NCI-H2029 (cell line): ENCODE measurements around the gene SH3TC1.
A peak's percentile ranks its signal among the peaks of the same experiment; 100 is the strongest.

ENCODE experiments used
- DNase-seq: peaks from one replicate; lab custom pipeline; 2025; lab: John Stamatoyannopoulos, UW

SH3TC1 gene

GRCh38 chr4:8198906-8199593 lies at the start of gene SH3TC1:
SH3TC1 (plus strand) TSS chr4:8199290; CDS start chr4:8205195, 5,905 bp downstream.
- peak; percentile 81 for DNase-seq

- no peak for DNase-seq
These were observed 49.4 kb upstream of the SH3TC1 start for GRCh38 chr4:8149664-8150063.

GRCh38 chr4:8150152-8151090 lies 48.7 kb upstream of the SH3TC1 start:
- DNase-seq: no peak

GRCh38 chr4:8151165-8151650 lies 47.9 kb upstream of the SH3TC1 start:
- no peak for DNase-seq

GRCh38 chr4:8152090-8152864 lies 46.8 kb upstream of the SH3TC1 start:
- no peak for DNase-seq

- no peak for DNase-seq
These were observed 46.2 kb upstream of the SH3TC1 start for GRCh38 chr4:8152865-8153257.

GRCh38 chr4:8153441-8153840 lies 45.6 kb upstream of the SH3TC1 start:
- no peak for DNase-seq

GRCh38 chr4:8155048-8155447 lies 44.0 kb upstream of the SH3TC1 start:
- DNase-seq: no peak

GRCh38 chr4:8155660-8156421 lies 43.2 kb upstream of the SH3TC1 start:
- no peak for DNase-seq

- DNase-seq: no peak
These were observed 42.5 kb upstream of the SH3TC1 start for GRCh38 chr4:8156617-8157016.

GRCh38 chr4:8157496-8157895 lies 41.6 kb upstream of the SH3TC1 start:
- DNase-seq: no peak

- DNase-seq: no peak
These were observed 41.0 kb upstream of the SH3TC1 start for GRCh38 chr4:8157944-8158709.

GRCh38 chr4:8158710-8159536 lies 40.2 kb upstream of the SH3TC1 start, which contains the start of gene ABLIM2:
ABLIM2 (minus strand) TSS chr4:8158813; CDS start chr4:8158689, 124 bp downstream.
- peak; percentile 93 for DNase-seq

- DNase-seq: peak; percentile 54
These were observed 39.4 kb upstream of the SH3TC1 start for GRCh38 chr4:8159537-8160232.

GRCh38 chr4:8160233-8160560 lies 38.9 kb upstream of the SH3TC1 start:
- no peak for DNase-seq

- no peak for DNase-seq
These were observed 38.5 kb upstream of the SH3TC1 start for GRCh38 chr4:8160572-8160971.

GRCh38 chr4:8162625-8163024 lies 36.5 kb upstream of the SH3TC1 start:
- DNase-seq: no peak

- DNase-seq: no peak
These were observed 36.1 kb upstream of the SH3TC1 start for GRCh38 chr4:8163026-8163425.
